ENCODE results near the gene ARHGAP18.

ARHGAP18 gene

DNA sequence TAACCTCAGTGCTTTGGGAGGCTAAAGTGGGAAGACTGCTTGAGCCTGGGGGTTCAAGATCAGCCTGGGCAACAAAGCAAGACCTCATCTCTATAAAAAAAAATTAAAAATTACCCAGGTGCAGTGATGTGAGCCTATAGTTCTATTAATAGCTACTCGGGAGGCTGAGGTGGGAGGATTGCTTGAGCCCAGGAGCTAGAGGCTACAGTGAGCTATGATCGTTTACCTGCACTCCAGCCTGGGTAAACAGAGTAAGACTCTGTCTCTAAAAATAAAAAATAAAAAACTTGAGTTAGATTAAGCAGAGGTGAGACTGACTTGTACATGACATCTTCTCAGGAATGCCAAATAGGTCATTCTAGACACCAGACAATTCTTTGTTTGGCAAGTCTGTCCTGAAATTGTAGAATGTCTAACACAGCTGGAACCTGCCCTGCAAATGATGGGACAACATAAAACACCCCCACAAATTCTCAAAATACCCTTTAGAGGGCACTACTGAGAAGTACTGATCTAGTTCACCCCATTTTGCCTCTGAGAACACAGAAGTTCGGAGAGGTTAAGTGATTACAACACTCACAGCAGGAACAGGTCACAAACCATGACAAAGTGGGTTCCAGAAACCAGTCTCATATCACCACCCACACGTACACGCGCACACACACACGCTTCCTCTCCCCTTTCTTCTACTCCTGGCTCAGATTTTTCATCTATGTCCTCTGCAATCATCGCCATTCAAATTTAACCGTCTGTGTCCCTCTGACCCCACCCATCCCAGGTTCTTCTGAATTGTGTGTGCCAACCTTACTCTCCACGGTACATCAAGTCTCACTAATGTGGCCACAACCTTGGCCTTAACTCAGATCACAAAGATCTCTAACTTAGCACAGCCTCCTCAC lies 38.3 kb downstream of the ARHGAP18 start:
- TF ChIP-seq, protein P1, sequence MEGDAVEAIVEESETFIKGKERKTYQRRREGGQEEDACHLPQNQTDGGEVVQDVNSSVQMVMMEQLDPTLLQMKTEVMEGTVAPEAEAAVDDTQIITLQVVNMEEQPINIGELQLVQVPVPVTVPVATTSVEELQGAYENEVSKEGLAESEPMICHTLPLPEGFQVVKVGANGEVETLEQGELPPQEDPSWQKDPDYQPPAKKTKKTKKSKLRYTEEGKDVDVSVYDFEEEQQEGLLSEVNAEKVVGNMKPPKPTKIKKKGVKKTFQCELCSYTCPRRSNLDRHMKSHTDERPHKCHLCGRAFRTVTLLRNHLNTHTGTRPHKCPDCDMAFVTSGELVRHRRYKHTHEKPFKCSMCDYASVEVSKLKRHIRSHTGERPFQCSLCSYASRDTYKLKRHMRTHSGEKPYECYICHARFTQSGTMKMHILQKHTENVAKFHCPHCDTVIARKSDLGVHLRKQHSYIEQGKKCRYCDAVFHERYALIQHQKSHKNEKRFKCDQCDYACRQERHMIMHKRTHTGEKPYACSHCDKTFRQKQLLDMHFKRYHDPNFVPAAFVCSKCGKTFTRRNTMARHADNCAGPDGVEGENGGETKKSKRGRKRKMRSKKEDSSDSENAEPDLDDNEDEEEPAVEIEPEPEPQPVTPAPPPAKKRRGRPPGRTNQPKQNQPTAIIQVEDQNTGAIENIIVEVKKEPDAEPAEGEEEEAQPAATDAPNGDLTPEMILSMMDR (IDR thresholded peaks at IDR 0.05; ENCODE audit: insufficient read depth, missing control alignments), result no peak
- FAIRE-seq, result no peak

DNA sequence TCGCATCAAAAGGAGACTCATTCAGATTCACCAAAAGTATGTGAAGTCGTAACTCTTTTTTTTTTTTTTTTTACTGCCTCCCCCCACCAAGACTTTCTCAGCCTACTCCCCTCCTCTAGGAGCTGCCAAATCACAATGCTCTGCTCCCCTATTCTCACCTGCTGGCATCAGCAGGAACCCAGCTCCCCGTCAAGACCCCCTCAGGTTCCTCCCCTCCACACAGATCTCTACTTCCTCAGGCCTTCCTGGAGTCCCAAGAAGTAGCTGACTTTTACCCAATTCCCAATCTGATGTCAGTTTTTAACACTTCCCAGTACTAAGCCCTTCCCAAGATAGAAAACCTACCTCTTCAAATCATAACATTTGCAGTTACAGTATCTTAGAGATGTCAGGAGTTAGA lies 39.3 kb downstream of the ARHGAP18 start:
- FAIRE-seq (no peak), DNase-seq (ENCODE audit: insufficient read length, low spot score) (no peak)
- TF ChIP-seq, protein P1 (IDR thresholded peaks at IDR 0.05; ENCODE audit: insufficient read depth, missing control alignments), result no peak

More for the DNA sequence above, 38.3 kb downstream of the ARHGAP18 start:
- DNase-seq (ENCODE audit: insufficient read length, low spot score), result no peak

DNA sequence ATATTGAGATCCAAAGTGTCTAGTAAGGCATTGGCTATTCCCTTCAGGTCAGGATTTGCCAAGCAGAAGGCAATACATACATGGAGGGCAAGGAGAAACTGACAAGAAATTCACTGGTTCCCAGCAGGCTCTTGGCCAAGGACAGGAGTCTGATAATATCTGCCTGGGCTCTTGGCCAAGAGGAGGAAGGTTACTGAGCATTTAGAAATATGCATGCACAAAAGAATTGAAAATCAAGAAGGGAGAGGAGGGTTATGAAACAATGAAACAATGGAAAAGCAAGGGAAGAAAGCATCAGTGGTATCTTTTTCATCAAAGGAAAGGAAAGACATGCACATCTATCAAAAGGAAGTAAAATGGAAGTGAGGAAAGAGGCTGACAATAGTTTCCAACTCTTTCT lies 42.4 kb downstream of the ARHGAP18 start:
- FAIRE-seq (no peak), DNase-seq (ENCODE audit: insufficient read length, low spot score) (no peak)
- TF ChIP-seq, protein P1 (IDR thresholded peaks at IDR 0.05; ENCODE audit: insufficient read depth, missing control alignments), result no peak

DNA sequence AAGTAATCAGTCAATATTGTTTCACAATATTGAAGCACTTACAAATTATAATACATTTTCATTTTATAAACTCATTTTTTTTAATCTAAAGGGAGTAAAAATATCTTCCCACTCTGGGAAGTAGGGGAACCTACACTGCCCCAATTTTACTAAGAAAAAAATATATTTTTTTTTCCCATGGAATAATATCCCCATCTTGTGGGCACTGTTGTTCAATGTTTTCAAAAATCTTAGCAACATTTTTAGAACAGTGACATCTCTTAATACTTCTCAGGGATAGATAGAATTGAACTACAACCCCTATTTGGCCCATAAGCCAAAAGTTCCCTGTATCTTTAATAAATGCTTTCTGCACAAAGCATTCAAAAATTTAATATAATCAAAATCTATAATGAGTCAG lies 42.9 kb downstream of the ARHGAP18 start:
- no peak for FAIRE-seq
- DNase-seq (ENCODE audit: insufficient read length, low spot score), result no peak
- TF ChIP-seq, protein P1 (IDR thresholded peaks at IDR 0.05; ENCODE audit: insufficient read depth, missing control alignments), result no peak

DNA sequence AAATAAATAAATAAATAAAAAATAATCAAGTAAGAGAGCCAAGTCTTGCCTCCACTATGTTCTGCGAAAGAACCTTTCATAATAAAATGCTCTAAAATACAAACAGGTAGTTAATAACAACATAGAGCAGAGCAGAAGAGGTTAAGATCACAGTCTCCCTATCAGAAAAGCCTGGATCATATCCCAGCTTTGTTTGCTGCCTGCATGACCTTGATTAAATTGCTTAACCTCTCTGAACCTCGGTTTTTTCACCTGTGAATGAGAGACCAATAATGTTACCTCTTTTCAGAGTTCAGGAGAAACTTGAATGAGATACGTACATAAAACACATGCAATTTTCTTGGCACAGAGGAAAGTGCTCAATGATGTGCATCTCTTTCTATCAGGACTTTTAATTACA lies 44.4 kb downstream of the ARHGAP18 start:
- no peak for DNase-seq (ENCODE audit: insufficient read length, low spot score)
- TF ChIP-seq, protein P1 (IDR thresholded peaks at IDR 0.05; ENCODE audit: insufficient read depth, missing control alignments), result no peak
- no peak for FAIRE-seq

DNA sequence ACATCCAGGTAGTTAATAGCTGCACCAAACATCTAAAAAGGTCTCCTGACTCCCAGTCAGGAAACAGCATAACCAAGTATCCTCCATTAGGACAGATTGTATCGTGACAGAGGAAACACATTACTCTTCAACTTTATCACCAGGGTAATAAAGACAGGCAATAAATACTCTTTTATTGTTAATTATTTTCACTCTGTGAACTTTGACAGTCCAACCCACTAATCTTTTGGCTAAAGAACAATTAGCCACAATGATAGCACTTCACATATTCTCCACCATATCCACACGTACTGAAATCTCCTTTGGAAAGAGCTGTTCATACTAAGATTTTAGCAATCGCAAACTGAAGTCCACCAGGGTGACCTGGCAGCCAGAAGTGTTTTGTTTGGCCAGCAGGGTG lies 46.4 kb downstream of the ARHGAP18 start:
- TF ChIP-seq, protein P1 (IDR thresholded peaks at IDR 0.05; ENCODE audit: insufficient read depth, missing control alignments), result no peak
- FAIRE-seq (no peak), DNase-seq (ENCODE audit: insufficient read length, low spot score) (no peak)

DNA sequence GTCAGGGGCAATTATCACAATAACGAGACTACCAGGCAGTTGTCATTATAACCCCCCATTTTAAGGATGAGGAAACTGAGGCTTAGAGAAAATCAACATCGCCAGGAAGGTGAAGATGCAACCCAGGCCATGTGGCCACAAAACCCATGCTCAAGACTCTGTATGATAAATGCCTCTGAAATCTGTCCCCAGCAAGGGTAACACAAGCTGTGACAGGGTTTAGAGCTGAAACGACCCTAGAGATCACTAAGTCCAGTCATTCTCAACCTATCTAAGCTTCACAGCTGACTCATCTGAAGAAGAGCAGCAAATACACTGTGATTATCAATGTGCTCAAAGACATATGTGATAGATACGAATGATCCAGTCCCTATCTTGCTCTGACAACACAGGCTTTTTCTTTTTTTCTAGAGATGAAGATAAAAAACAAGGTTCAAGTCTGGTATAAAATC lies 47.0 kb downstream of the ARHGAP18 start:
- DNase-seq (ENCODE audit: insufficient read length, low spot score) (no peak), FAIRE-seq (no peak)
- TF ChIP-seq, protein P1 (IDR thresholded peaks at IDR 0.05; ENCODE audit: insufficient read depth, missing control alignments), result no peak

All from D721Med (cell line).